GM23338 (cell line): Measurements from ENCODE around the gene BID. TPM values are rescaled to one million over a fixed set of nuclear protein-coding genes. Genes with fewer than 3 reads are reported as not detected.

Source experiments
- ATAC-seq: fragments of 200-7000 bp; cut with Tn5 transposase; 3 replicates; pipeline ENCODE4 v1.9.1; 2020
- DNase-seq: peaks from one replicate; pipeline ENCODE4 v3.0.0-alpha.2; 2015; ENCODE audit warnings: low spot score
- H2AFZ ChIP-seq: fragments of 200-600 bp; sonication (generic); 2 replicates; pipeline ENCODE4 v1.8.0; 2016; ENCODE audit warnings: antibody characterized with exemption, mild to moderate bottlenecking, moderate library complexity
- H3F3A ChIP-seq: fragments of 200-600 bp; sonication (generic); replicated peaks from 2 replicates; pipeline ENCODE4 v1.8.0; 2017; ENCODE audit warnings: antibody characterized with exemption, mixed run types, low read depth
- H3K27ac ChIP-seq: fragments of 200-600 bp; sonication (generic); 2 replicates; pipeline ENCODE4 v1.6.1; 2016; ENCODE audit warnings: low read depth
- H3K27me3 ChIP-seq: fragments of 200-600 bp; sonication (generic); 2 replicates; pipeline ENCODE4 v1.8.0; 2016; ENCODE audit warnings: mild to moderate bottlenecking, mixed run types, moderate library complexity; ENCODE audit not compliant: insufficient read depth
- H3K36me3 ChIP-seq: fragments of 200-600 bp; sonication (generic); 2 replicates; pipeline ENCODE4 v1.8.0; 2016; ENCODE audit warnings: mild to moderate bottlenecking; ENCODE audit not compliant: insufficient read depth
- H3K4me1 ChIP-seq: fragments of 200-600 bp; sonication (generic); 2 replicates; pipeline ENCODE4 v1.8.0; 2016; ENCODE audit warnings: mild to moderate bottlenecking, moderate library complexity; ENCODE audit not compliant: insufficient read depth
- H3K4me2 ChIP-seq: fragments of 200-600 bp; sonication (generic); 2 replicates; pipeline ENCODE4 v1.7.1; 2017; ENCODE audit warnings: mixed run types
- H3K4me3 ChIP-seq: fragments of 200-600 bp; sonication (generic); 2 replicates; pipeline ENCODE4 v1.6.1; 2016; ENCODE audit warnings: mixed run types
- H3K79me2 ChIP-seq: fragments of 200-600 bp; sonication (generic); replicated peaks from 2 replicates; pipeline ENCODE4 v1.8.0; 2017; ENCODE audit warnings: mild to moderate bottlenecking; ENCODE audit not compliant: insufficient read depth
- H3K9me2 ChIP-seq: fragments of 200-600 bp; sonication (generic); 2 replicates; pipeline ENCODE4 v1.8.0; 2017; ENCODE audit not compliant: insufficient read depth
- H4K20me1 ChIP-seq: fragments of 200-600 bp; sonication (generic); replicated peaks from 2 replicates; pipeline ENCODE4 v1.8.0; 2017; ENCODE audit warnings: mild to moderate bottlenecking; ENCODE audit not compliant: insufficient read depth
- H3K27ac Mint-ChIP-seq: 2 replicates; pipeline ENCODE4 v1.8.0; 2020; ENCODE audit warnings: inconsistent platforms, mild to moderate bottlenecking, moderate library complexity, mixed read lengths
- H3K27me3 Mint-ChIP-seq: 3 replicates; pipeline ENCODE4 v1.8.0; 2022; ENCODE audit warnings: low read depth, mild to moderate bottlenecking, moderate library complexity, mixed read lengths, inconsistent platforms; ENCODE audit not compliant: insufficient read depth, poor library complexity
- H3K36me3 Mint-ChIP-seq: 3 replicates; pipeline ENCODE4 v1.8.0; 2021; ENCODE audit warnings: low read depth, mild to moderate bottlenecking, inconsistent platforms, moderate library complexity, mixed read lengths
- H3K4me1 Mint-ChIP-seq: 3 replicates; pipeline ENCODE4 v1.8.0; 2020; ENCODE audit warnings: mild to moderate bottlenecking, inconsistent platforms, mixed read lengths
- H3K4me3 Mint-ChIP-seq: 3 replicates; pipeline ENCODE4 v1.8.0; 2021; ENCODE audit warnings: moderate library complexity, mild to moderate bottlenecking, inconsistent platforms, mixed read lengths
- H3K9me3 Mint-ChIP-seq: 3 replicates; pipeline ENCODE4 v1.8.0; 2020; ENCODE audit warnings: moderate library complexity, mild to moderate bottlenecking, inconsistent platforms, mixed read lengths
- CREB1 ChIP-seq: fragments of 250-450 bp; sonication (Bioruptor Pico); IDR thresholded peaks from 2 replicates; pipeline ENCODE4 v1.5.0; 2020; ENCODE audit warnings: low read depth, mild to moderate bottlenecking, moderate library complexity
- EZH2phosphoT487 ChIP-seq: fragments of 200-600 bp; sonication (generic); IDR thresholded peaks from one replicate; pipeline ENCODE4 v1.8.1; 2018; ENCODE audit warnings: antibody characterized with exemption; ENCODE audit not compliant: unreplicated experiment
- JUNB ChIP-seq: IDR thresholded peaks from one replicate; pipeline ENCODE4 v1.6.1; 2016; ENCODE audit warnings: antibody characterized with exemption; ENCODE audit not compliant: unreplicated experiment
- NANOG ChIP-seq: IDR thresholded peaks from 2 replicates; pipeline ENCODE4 v1.6.1; 2016; ENCODE audit warnings: antibody characterized with exemption, borderline replicate concordance
- POLR2AphosphoS5 ChIP-seq: IDR thresholded peaks from 2 replicates; pipeline ENCODE4 v1.6.1; 2016; ENCODE audit warnings: antibody characterized with exemption, low read depth
- ZNF114 ChIP-seq: fragments of 250-450 bp; sonication (Bioruptor Pico); IDR thresholded peaks from 2 replicates; pipeline ENCODE4 v1.5.0; 2020; ENCODE audit warnings: mild to moderate bottlenecking, moderate library complexity
- ZNF331 ChIP-seq: fragments of 250-450 bp; sonication (Bioruptor Pico); IDR thresholded peaks from 2 replicates; pipeline ENCODE4 v1.5.0; 2020; ENCODE audit warnings: low read depth, mild to moderate bottlenecking, moderate library complexity
- polyA plus RNA-seq: library from polyadenylated mRNA; unstranded; fragments of >200 nt; fragmentation: Nextera tagmentation; extraction: Ambion mirVana; gene quantifications from 2 replicates; pipeline ENCODE4 v1.2.1, GENCODE V29; 2016
- total RNA-seq: library from RNA; depleted of rRNA; stranded (reverse); fragments of >200 nt; shearing (Covaris generic); gene quantifications from 2 replicates; pipeline ENCODE4 v1.2.3, GENCODE V29; 2014
- TF ChIP-seq, protein P1 (sequence below): fragments of 250-450 bp; sonication (Bioruptor Pico); IDR thresholded peaks from 2 replicates; pipeline ENCODE4 v1.5.0; 2020; ENCODE audit warnings: mild to moderate bottlenecking, moderate library complexity

BID gene
- total and polyA plus RNA-seq, 2 experiments from 2014 or later, result 65.1 to 125 TPM

DNA sequence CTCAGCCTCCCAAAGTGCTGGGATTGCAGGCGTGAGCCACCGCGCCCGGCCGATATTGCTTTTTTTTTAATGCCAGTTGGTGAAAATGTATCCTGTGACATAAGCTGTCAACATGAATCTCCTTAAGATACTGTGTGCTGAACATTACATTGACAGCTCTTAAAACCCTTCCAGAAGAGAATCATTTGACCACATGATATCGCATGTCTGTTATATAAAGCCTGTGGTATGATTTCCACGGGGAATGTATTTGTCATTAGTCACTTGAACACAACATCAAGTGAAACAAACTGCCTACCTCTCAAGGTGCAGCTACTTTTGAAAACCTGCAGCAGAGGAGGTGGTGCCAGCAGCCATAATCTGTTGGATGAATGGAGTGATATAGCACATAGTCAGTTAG lies 68.7 kb downstream of the BID start:
- H3K9me2 ChIP-seq, result no peaks in the 10 kb centered on the region
- H4K20me1 ChIP-seq, result no peaks in the 10 kb centered on the region
- H3K79me2 ChIP-seq, result no peaks in the 10 kb centered on the region
- no peaks in the 10 kb centered on the region for H3F3A ChIP-seq
- peaks cover 6% of the 10 kb centered on the region for H3K4me1 ChIP-seq
- DNase-seq, result no peak
- no peak overlapping the region for H3K27ac Mint-ChIP-seq
- H2AFZ ChIP-seq, result no peak overlapping the region
- no peak overlapping the region for H3K4me3 ChIP-seq
- no peaks in the 10 kb centered on the region for H3K27me3 ChIP-seq
- H3K36me3 ChIP-seq, result 0 out of 2 replicates have a peak, but pooled peaks cover 4% of the 10 kb centered on the region
- H3K4me3 Mint-ChIP-seq, result no peak overlapping the region
- H3K36me3 Mint-ChIP-seq, result peaks cover 19% of the 10 kb centered on the region; the same call in 2 of the 3 replicates
- TF ChIP-seq ZNF114 (CRISPR knock-in tag) (no peak), ZNF331 (CRISPR knock-in tag) (no peak), JUNB (no peak), EZH2phosphoT487 (no peak), CREB1 (CRISPR knock-in tag) (no peak), POLR2AphosphoS5 (no peak), NANOG (no peak)
- TF ChIP-seq, protein P1, sequence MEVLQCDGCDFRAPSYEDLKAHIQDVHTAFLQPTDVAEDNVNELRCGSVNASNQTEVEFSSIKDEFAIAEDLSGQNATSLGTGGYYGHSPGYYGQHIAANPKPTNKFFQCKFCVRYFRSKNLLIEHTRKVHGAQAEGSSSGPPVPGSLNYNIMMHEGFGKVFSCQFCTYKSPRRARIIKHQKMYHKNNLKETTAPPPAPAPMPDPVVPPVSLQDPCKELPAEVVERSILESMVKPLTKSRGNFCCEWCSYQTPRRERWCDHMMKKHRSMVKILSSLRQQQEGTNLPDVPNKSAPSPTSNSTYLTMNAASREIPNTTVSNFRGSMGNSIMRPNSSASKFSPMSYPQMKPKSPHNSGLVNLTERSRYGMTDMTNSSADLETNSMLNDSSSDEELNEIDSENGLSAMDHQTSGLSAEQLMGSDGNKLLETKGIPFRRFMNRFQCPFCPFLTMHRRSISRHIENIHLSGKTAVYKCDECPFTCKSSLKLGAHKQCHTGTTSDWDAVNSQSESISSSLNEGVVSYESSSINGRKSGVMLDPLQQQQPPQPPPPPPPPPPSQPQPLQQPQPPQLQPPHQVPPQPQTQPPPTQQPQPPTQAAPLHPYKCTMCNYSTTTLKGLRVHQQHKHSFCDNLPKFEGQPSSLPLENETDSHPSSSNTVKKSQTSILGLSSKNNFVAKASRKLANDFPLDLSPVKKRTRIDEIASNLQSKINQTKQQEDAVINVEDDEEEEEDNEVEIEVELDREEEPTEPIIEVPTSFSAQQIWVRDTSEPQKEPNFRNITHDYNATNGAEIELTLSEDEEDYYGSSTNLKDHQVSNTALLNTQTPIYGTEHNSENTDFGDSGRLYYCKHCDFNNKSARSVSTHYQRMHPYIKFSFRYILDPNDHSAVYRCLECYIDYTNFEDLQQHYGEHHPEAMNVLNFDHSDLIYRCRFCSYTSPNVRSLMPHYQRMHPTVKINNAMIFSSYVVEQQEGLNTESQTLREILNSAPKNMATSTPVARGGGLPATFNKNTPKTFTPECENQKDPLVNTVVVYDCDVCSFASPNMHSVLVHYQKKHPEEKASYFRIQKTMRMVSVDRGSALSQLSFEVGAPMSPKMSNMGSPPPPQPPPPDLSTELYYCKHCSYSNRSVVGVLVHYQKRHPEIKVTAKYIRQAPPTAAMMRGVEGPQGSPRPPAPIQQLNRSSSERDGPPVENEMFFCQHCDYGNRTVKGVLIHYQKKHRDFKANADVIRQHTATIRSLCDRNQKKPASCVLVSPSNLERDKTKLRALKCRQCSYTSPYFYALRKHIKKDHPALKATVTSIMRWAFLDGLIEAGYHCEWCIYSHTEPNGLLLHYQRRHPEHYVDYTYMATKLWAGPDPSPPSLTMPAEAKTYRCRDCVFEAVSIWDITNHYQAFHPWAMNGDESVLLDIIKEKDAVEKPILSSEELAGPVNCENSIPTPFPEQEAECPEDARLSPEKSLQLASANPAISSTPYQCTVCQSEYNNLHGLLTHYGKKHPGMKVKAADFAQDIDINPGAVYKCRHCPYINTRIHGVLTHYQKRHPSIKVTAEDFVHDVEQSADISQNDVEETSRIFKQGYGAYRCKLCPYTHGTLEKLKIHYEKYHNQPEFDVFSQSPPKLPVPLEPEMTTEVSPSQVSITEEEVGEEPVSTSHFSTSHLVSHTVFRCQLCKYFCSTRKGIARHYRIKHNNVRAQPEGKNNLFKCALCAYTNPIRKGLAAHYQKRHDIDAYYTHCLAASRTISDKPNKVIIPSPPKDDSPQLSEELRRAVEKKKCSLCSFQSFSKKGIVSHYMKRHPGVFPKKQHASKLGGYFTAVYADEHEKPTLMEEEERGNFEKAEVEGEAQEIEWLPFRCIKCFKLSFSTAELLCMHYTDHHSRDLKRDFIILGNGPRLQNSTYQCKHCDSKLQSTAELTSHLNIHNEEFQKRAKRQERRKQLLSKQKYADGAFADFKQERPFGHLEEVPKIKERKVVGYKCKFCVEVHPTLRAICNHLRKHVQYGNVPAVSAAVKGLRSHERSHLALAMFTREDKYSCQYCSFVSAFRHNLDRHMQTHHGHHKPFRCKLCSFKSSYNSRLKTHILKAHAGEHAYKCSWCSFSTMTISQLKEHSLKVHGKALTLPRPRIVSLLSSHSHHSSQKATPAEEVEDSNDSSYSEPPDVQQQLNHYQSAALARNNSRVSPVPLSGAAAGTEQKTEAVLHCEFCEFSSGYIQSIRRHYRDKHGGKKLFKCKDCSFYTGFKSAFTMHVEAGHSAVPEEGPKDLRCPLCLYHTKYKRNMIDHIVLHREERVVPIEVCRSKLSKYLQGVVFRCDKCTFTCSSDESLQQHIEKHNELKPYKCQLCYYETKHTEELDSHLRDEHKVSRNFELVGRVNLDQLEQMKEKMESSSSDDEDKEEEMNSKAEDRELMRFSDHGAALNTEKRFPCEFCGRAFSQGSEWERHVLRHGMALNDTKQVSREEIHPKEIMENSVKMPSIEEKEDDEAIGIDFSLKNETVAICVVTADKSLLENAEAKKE (CRISPR knock-in tag), result no peak
- peaks cover 18% of the 10 kb centered on the region for H3K4me1 Mint-ChIP-seq
- no peak for ATAC-seq
- H3K27me3 Mint-ChIP-seq, result peaks cover 2% of the 10 kb centered on the region
- no peak overlapping the region for H3K27ac ChIP-seq
- no peak overlapping the region for H3K4me2 ChIP-seq
- no peaks in the 10 kb centered on the region for H3K9me3 Mint-ChIP-seq
